Islet of Langerhans (tissue), 1 donor: ENCODE results near the gene PJA1.

ENCODE experiments used
- FAIRE-seq: peaks from one replicate; lab custom pipeline; 2011; peaks lifted over from hg19 to GRCh38; lab: Jason Lieb, UNC

Gene PJA1

GRCh38 chrX:69163936-69164741 lies 1.1 kb downstream of the PJA1 start:
- no peak for FAIRE-seq

- FAIRE-seq, result no peak
Measured at GRCh38 chrX:69162361-69162865, 2.8 kb downstream of the PJA1 start.

GRCh38 chrX:69161786-69162349 lies 3.4 kb downstream of the PJA1 start:
- FAIRE-seq, result no peak

- no peak for FAIRE-seq
Measured at GRCh38 chrX:69161371-69161770, 3.9 kb downstream of the PJA1 start.

GRCh38 chrX:69158166-69158980 lies 6.9 kb downstream of the PJA1 start:
- FAIRE-seq, result no peak

- FAIRE-seq, result no peak
Measured at GRCh38 chrX:69156638-69157037, 8.6 kb downstream of the PJA1 start.

- FAIRE-seq, result no peak
Measured at GRCh38 chrX:69155786-69156520, 9.3 kb downstream of the PJA1 start.

- FAIRE-seq, result no peak
Measured at GRCh38 chrX:69154051-69154450, 11.2 kb downstream of the PJA1 start.

GRCh38 chrX:69153060-69153730 lies 12.1 kb downstream of the PJA1 start:
- no peak for FAIRE-seq

- peak; percentile 69 for FAIRE-seq
Measured at GRCh38 chrX:69152417-69152841, 12.8 kb downstream of the PJA1 start.

- no peak for FAIRE-seq
Measured at GRCh38 chrX:69151866-69152284, 13.4 kb downstream of the PJA1 start.

GRCh38 chrX:69150281-69150960 lies 14.8 kb downstream of the PJA1 start:
- no peak for FAIRE-seq

- no peak for FAIRE-seq
Measured at GRCh38 chrX:69149466-69150280, 15.6 kb downstream of the PJA1 start.

GRCh38 chrX:69148946-69149345 lies 16.3 kb downstream of the PJA1 start:
- FAIRE-seq, result no peak

- no peak for FAIRE-seq
Measured at GRCh38 chrX:69146739-69147138, 18.5 kb downstream of the PJA1 start.

GRCh38 chrX:69145714-69146113 lies 19.5 kb downstream of the PJA1 start:
- FAIRE-seq, result no peak

GRCh38 chrX:69144838-69145680 lies 20.2 kb downstream of the PJA1 start:
- no peak for FAIRE-seq

- no peak for FAIRE-seq
Measured at GRCh38 chrX:69143530-69143929, 21.7 kb downstream of the PJA1 start.

GRCh38 chrX:69142788-69143469 lies 22.3 kb downstream of the PJA1 start:
- FAIRE-seq, result no peak
